ENCODE results near the gene RPLP1.

RPLP1 gene
- total RNA-seq, result 42.0 to 476 (median 266) reads per million in 17 experiments

GRCh38 chr15:69452692-69453521 lies at the start of gene RPLP1:
Gene RPLP1, plus strand, starts transcription at chr15:69452818. Its CDS starts 131 bp downstream, at chr15:69452949.
- peak; percentile 98 to 99 (median 98) for DNase-seq

DNA sequence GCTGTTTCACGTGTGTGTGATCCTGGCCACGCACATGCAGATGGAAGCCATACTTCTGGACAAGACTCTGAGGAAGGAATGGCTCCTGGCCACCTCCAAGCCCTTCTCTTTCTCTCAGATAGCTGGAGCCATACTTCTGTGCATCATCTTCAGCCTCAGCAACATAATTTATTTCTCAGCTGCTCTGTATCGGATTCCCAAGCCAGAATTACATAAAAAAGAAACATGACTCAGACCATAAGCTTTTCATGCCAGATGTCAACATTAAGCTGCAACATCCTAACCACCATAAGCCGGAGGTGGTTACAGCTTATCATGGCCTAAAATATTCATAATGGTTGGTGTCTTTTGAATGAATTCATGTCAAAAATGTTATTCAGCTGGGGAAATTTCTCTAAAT lies 49.0 kb upstream of the RPLP1 start:
- no peak for DNase-seq

DNA sequence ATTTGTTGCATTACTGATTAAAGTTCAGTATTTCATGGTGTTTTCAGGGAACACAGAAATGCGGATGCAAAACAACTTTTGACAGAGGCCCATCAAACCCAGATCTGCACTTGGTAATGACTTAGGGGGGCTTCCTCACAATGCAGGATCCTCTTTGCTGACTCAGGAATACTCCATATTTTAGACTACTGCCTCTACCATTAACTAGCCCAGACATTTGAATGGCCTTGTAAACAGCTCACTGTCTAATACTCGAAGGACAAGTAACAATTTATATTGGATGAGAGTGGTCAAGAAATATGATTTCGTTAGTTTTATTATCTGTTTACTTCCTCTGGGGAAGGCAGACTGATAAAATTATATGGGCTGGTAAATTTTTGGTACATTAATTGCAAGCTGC lies 47.5 kb upstream of the RPLP1 start:
- DNase-seq, result no peak

DNA sequence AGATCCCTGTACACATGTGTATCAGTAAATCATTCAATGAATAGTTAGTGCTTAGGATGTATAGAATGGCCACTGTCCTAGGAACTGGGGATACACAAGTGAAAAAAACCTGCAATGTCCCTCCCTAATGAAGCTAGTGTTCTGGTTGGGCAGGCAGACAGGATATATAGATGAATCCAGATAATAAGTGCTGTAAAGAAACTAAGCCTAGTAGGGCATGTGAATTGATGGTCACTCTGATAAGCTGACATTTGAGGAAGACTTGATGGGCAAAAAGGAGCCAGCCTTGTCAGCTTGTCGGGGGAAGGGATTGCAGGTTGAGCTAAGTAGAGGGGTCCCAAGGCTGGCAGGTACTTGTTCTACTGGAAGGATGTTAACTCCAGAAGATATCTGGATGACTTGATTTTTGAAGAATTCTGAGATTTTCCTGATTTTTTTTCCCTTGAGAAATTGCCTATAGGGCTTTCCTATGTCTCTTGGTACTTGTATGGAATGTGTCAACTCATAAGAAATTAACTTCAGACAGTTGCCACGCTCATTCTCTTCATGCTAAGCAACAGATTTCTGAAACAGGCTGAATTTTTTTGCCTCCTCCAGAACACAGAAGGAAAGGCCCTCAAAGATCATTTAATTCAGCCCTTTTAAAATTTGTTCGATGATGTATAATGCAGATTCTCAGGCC lies 44.8 kb upstream of the RPLP1 start:
- no peak for DNase-seq

- no peak for DNase-seq
Measured at GRCh38 chr15:69408841-69409240, 43.8 kb upstream of the RPLP1 start.

DNA sequence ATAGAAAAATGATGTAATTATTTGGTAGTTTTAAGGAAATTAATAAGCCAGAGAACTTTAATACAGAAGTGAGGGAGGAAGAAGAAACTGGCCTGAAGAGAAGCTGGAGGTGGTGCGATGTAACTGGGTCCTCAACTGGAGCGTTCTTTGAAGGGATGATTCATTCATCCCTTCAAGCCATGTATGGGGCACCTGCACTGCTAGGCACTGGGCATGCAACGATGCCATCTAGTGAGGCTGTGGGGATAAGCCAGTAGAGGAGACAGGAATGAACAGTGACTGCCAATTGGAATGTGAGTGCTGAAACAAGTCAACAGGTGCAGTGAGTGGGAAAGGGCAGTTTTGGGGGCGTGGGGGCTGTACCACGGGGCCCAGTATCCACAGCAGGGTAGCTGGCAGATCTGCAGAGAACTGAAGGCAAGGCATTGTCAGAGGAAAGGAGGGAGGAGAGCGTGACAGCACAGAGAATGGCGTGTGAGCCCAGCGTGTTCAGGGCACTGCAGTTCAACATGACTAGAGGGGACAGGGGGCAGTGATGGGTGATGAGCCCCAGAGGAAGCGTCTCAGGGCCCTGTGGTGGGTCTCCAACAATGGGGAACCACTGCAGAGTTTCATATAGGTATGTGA lies 42.3 kb upstream of the RPLP1 start:
- DNase-seq, result peak in 1 of 4 experiments; percentile 10

DNA sequence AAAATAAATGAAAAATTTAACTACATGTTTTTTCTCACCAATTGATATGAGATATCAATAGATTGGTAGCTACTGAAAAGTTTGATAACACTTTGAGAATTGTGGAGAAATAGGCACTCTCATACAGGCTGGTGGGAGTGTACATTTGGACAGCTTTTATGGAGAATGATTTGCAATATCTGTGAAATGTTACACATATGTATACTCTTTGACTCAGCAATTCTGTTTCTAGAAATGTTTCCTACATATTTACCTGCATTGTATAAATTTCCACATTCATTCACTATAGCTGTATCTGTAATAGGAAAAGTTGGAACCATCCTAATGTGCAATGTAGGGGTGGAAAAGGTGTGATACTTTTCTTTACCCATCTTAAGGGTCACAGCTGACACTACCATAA lies 40.3 kb upstream of the RPLP1 start:
- no peak for DNase-seq

DNA sequence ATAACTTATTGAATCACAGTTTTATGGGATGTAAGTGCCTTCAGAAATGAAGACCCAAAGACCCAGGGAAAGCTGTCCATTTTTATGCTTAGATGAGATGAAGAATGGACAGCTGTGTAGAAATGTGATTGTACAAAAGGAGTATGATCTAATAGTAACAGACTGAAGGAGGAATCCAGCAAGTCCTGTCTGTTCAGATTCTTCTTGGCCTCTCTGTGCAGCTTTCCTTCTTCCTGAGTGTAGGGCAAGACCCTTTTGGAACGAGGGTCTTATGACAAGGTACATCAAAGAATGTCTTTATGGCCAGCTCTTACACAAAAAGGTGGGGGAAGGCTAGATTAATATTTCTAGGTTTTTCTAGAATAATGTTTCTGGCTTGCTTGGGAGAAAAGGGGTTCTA lies 39.9 kb upstream of the RPLP1 start:
- DNase-seq, result no peak

DNA sequence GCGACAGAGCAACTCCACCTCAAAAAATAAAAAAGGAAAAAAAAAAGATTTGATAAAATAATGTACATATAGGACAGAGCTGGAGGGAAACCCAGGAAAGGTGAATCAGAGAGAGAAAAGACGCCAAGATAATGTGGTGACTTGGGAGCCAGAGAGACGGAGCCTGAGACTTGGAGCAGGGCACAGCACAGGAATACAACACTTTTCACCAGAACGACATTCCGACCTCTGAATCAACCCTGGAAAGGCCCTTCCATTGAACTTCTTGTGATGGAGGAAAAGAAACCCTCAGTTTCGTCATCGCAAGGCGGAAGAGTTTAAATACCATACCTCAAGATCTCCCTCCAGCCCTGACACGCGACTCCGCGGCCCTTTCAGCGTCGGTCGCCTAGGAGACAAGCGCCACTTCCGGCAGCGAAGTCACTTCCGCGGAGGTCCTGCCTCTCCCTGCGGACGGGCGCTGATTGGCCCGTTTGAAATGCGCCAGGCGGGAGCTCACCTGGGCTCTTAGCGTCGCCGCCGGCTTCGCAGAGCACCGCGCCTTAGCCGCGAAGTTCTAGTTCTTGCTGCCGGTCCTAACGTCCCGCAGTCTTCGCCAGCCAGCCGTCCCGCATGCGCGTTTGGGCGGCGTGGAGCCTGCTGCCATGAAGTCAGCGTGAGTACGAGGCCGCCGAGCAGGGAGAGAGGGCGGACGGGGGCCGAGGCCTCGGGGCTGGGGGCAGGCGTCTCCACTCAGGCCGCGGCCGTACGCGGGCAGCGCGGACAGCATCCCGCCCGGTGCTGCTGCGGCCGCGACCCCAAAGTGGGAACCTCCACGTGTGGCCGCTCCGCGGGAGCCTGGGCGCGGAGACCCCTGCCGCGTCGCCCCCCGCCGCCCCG lies 38.6 kb upstream of the RPLP1 start, which contains the start of gene KIF23:
TSS of gene KIF23 (plus strand) at position 528 of the 879 bp plus-strand sequence. CDS start at position 645, 117 bp downstream.
- peak; percentile 90 to 95 (median 94) for DNase-seq

GRCh38 chr15:69414701-69415167 lies 37.9 kb upstream of the RPLP1 start:
- DNase-seq, result peak; percentile 51 to 71 (median 68)

GRCh38 chr15:69415381-69415780 lies 37.2 kb upstream of the RPLP1 start:
- no peak for DNase-seq

DNA sequence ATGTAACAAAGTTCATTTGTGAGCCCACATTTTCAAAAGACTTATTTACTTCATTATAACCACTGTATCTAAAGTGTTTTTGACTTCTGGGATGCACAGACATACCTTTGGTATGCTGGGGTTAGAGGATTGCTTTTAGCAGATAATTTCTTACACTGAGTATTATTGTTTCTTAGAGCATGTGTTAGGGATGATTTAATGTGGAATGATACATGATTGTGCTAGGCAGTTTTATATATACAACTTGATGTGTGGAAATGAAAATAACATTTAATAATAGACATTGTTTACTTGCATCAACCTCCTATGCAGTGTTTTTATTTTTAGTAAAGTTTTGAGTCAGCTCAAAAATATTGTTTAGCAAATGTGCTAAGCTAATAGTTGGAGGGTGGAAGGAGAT lies 35.0 kb upstream of the RPLP1 start:
- DNase-seq, result no peak

DNA sequence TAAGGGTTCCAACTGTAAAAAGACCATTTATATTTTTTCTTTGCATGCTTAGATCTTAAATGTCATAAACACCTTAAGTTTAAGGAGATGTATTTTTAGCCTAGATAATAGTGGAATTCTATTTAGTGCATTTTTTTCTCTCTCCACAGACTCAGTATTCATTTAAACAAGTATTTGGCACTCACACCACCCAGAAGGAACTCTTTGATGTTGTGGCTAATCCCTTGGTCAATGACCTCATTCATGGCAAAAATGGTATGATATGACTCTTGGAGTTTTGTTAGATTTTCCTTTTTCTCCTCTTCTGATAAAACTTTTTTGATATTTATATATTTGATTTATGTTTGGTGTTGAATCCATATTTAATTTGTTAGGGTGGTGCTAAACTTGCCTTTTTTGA lies 31.1 kb upstream of the RPLP1 start:
- no peak for DNase-seq

- no peak for DNase-seq
Measured at GRCh38 chr15:69422336-69422895, 30.2 kb upstream of the RPLP1 start.

DNA sequence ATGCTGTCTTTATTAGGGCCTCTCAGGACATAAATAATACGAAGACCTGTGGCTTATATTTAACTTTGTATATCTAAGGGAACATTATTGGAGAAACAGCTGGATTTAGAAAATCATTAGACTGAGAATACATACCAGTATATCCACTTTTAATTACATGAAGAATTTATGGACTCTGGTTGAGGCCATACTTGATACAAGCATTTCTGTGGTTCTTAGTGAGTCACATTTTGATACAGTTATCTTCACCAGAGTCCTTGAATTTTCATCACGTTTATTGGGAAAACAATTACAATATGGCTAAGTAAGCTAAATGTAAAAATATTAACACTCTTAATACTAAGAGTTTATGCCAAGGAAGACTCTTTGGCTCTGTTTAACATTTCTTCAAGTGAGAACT lies 28.6 kb upstream of the RPLP1 start:
- DNase-seq, result no peak

GRCh38 chr15:69424748-69425413 lies 27.7 kb upstream of the RPLP1 start:
- no peak for DNase-seq

DNA sequence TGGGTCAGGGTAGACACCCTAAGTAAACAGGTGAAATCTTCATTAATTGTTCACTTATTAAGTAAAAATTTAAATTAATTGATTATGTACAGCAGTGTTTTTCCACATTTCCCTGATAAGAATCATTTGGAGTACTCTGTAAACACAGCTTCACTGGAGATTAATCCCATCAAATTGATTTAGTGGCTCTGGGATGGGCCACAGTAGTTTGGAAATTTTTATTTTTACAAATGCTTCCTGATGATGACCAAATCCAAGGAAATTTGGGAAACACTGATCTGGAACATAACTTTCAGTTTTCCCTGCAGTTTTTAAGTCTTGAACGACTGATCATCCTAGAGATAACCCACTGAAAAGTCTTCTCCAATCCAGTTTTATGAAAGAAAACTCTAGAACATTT lies 18.8 kb upstream of the RPLP1 start:
- DNase-seq, result no peak

- no peak for DNase-seq
Measured at GRCh38 chr15:69434238-69434637, 18.4 kb upstream of the RPLP1 start.

- no peak for DNase-seq
Measured at GRCh38 chr15:69434679-69435078, 17.9 kb upstream of the RPLP1 start.

GRCh38 chr15:69435985-69436384 lies 16.6 kb upstream of the RPLP1 start:
- peak; percentile 15 to 73 (median 43) for DNase-seq

DNA sequence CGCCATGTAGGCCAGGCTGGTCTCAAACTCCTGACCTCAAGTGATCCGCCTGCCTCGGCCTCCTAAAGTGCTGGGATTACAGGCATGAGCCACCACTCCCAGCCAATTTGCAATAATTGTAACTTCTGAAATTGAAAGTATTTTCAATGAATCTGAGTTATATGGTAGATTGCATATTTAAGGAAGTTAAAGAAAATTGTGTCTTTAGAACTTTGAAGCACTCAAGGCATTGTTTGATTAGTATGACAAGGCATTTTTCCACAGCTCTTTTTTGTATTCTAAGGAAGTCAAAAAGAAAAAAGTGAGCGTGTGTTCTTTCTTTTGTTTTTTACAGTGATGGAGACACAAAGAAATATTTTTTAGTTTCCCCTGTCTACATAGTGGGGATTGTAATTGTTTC lies 15.7 kb upstream of the RPLP1 start:
- peak in 2 of 4 experiments; percentile 43 to 55 for DNase-seq

All from suppressor macrophage (primary cell).